ENCODE data around the gene PTPN14.

Gene PTPN14

DNA sequence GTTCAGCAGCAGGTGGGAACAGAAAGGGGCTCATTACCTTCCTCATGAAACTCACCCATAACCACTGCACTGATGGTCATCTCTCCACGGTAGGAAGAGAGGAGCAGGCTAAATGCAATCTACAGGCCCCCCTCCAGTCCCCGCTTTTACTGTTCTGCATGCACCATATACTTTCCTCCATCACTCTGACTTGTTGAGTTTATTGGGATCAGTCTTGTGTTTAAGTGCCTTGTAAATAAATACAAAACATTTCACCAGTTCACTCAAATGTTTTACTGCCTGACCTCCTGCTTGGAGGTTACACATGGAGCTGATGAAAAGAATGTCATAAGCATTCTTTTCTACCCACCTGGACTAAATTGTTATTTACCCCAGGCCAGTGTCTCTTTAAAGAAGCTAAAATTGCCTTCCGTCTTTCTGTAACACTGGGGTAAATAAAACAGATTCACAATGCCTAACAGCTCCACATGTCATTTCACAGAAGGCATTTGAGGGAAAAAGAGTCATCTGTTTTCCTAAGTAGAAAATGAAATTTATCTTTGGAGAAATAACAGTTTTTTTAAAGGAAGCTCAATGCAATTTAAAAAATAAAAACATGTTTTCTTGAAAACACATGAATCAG is 30.7 kb downstream of the PTPN14 start (continued):
- TF ChIP-seq, protein P1, sequence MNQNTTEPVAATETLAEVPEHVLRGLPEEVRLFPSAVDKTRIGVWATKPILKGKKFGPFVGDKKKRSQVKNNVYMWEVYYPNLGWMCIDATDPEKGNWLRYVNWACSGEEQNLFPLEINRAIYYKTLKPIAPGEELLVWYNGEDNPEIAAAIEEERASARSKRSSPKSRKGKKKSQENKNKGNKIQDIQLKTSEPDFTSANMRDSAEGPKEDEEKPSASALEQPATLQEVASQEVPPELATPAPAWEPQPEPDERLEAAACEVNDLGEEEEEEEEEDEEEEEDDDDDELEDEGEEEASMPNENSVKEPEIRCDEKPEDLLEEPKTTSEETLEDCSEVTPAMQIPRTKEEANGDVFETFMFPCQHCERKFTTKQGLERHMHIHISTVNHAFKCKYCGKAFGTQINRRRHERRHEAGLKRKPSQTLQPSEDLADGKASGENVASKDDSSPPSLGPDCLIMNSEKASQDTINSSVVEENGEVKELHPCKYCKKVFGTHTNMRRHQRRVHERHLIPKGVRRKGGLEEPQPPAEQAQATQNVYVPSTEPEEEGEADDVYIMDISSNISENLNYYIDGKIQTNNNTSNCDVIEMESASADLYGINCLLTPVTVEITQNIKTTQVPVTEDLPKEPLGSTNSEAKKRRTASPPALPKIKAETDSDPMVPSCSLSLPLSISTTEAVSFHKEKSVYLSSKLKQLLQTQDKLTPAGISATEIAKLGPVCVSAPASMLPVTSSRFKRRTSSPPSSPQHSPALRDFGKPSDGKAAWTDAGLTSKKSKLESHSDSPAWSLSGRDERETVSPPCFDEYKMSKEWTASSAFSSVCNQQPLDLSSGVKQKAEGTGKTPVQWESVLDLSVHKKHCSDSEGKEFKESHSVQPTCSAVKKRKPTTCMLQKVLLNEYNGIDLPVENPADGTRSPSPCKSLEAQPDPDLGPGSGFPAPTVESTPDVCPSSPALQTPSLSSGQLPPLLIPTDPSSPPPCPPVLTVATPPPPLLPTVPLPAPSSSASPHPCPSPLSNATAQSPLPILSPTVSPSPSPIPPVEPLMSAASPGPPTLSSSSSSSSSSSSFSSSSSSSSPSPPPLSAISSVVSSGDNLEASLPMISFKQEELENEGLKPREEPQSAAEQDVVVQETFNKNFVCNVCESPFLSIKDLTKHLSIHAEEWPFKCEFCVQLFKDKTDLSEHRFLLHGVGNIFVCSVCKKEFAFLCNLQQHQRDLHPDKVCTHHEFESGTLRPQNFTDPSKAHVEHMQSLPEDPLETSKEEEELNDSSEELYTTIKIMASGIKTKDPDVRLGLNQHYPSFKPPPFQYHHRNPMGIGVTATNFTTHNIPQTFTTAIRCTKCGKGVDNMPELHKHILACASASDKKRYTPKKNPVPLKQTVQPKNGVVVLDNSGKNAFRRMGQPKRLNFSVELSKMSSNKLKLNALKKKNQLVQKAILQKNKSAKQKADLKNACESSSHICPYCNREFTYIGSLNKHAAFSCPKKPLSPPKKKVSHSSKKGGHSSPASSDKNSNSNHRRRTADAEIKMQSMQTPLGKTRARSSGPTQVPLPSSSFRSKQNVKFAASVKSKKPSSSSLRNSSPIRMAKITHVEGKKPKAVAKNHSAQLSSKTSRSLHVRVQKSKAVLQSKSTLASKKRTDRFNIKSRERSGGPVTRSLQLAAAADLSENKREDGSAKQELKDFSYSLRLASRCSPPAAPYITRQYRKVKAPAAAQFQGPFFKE (tag by site-specific recombination; IDR thresholded peaks at IDR 0.05; ENCODE audit: borderline replicate concordance) = no peak
- peak; percentile 97 for TF ChIP-seq IKZF3 (tag by site-specific recombination; IDR thresholded peaks at IDR 0.05)
- no peak for TF ChIP-seq ZNF184 (tag by site-specific recombination; IDR thresholded peaks at IDR 0.05)
- peak; percentile 82 for TF ChIP-seq ZNF596 (tag by site-specific recombination; IDR thresholded peaks at IDR 0.05)
- no peak for TF ChIP-seq ZNF426 (tag by site-specific recombination; IDR thresholded peaks at IDR 0.05)
- TF ChIP-seq, protein P2, sequence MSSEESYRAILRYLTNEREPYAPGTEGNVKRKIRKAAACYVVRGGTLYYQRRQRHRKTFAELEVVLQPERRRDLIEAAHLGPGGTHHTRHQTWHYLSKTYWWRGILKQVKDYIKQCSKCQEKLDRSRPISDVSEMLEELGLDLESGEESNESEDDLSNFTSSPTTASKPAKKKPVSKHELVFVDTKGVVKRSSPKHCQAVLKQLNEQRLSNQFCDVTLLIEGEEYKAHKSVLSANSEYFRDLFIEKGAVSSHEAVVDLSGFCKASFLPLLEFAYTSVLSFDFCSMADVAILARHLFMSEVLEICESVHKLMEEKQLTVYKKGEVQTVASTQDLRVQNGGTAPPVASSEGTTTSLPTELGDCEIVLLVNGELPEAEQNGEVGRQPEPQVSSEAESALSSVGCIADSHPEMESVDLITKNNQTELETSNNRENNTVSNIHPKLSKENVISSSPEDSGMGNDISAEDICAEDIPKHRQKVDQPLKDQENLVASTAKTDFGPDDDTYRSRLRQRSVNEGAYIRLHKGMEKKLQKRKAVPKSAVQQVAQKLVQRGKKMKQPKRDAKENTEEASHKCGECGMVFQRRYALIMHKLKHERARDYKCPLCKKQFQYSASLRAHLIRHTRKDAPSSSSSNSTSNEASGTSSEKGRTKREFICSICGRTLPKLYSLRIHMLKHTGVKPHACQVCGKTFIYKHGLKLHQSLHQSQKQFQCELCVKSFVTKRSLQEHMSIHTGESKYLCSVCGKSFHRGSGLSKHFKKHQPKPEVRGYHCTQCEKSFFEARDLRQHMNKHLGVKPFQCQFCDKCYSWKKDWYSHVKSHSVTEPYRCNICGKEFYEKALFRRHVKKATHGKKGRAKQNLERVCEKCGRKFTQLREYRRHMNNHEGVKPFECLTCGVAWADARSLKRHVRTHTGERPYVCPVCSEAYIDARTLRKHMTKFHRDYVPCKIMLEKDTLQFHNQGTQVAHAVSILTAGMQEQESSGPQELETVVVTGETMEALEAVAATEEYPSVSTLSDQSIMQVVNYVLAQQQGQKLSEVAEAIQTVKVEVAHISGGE (tag by site-specific recombination; conservative IDR thresholded peaks at IDR 0.05; ENCODE audit: low read depth) = no peak

DNA sequence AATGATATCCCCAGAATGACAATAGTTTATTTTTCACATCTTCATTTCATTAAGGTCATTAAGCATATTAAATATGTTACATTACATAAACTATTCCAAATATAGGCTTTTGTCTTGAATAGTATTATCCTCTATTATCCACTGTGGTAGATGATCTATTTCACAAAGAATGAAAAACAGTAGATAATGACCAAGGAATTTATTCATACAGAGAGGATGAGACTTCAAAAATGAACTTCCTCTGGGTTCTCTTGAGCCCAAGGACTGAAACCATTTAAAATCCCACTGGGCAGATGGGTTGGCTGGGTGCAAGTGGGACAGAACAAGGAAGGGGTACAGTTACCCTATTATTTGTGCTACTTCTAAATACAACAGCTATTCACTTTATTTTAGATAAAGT is 33.0 kb downstream of the PTPN14 start:
- peaks cover 46% of the 10 kb centered on the region for H3K4me1 ChIP-seq (ENCODE audit: control insufficient read depth, insufficient read depth, low read length)
- ChIA-PET CTCF (interaction anchor here (1.2 kb wide), 1 partner anchor 67 kb away, joined by 4 read pairs; no protein-coding TSS in a partner anchor), POLR2A (no interaction called here)
- no peaks in the 10 kb centered on the region for H3K9me3 ChIP-seq (ENCODE audit: control insufficient read depth, insufficient read depth, low read depth, low read length)
- TF ChIP-seq SALL2 (tag by site-specific recombination; IDR thresholded peaks at IDR 0.05; ENCODE audit: borderline replicate concordance) = no peak
- H3K36me3 ChIP-seq (ENCODE audit: control insufficient read depth in 2 of 2, insufficient read depth in 1 of 2, low read length in 2 of 2) = no peaks in the 10 kb centered on the region
- H3K4me3 ChIP-seq (ENCODE audit: low read depth, low read length) = no peak overlapping the region
- H3K27ac ChIP-seq (ENCODE audit: extremely low read depth, low read depth, low read length) = no peak overlapping the region

DNA sequence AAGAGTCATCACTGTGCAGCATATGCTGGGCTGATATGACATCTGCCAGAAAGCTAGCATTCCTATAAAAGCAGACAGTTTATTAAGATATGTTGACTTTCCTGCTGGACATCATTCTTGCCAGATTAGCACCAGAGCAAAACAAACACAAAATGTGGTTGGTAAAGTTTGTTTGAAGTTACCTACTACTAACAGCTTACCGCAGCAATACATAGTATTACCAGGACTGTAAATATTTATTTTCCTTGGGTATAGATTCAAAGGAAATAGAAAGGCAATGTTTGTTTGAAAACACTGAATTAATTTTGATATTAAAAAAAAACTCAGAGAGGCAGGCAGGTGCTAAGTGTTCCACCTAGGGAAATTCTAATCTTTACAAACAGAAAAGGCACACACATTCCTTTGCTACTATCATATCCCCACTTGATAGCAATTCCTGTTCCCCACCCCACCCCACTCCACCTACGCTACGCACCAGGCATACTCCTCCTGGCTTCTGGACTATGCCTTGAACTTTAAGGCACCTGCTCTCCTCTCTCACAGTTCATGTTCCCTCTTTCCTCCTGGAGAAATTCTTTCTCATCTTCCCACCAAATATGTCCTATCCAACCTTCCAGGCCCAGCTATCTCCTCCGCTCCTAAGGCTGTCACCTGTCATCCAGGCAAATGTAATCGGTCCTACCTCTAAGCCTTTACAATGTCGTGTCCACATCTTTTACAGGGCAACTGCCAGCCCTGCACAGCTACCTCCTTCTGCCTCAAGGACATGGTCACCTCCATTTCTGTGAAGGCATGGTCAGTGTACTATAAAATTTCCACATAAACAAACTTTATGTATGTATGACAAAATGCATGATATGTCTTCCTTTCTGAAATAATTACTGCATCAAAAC is 34.7 kb downstream of the PTPN14 start:
- no peaks in the 10 kb centered on the region for H3K36me3 ChIP-seq (ENCODE audit: control insufficient read depth in 2 of 2, insufficient read depth in 1 of 2, low read length in 2 of 2)
- peaks cover 42% of the 10 kb centered on the region for H3K4me1 ChIP-seq (ENCODE audit: control insufficient read depth, insufficient read depth, low read length)
- H3K27ac ChIP-seq (ENCODE audit: extremely low read depth, low read depth, low read length) = no peak overlapping the region
- H3K4me3 ChIP-seq (ENCODE audit: low read depth, low read length) = no peak overlapping the region
- POLR2A ChIA-PET = interaction anchor here (1.2 kb wide), 1 partner anchor 33 kb away, joined by 3 read pairs; no protein-coding TSS in a partner anchor
- no peaks in the 10 kb centered on the region for H3K9me3 ChIP-seq (ENCODE audit: control insufficient read depth, insufficient read depth, low read depth, low read length)
- CTCF ChIA-PET = interaction anchor here (0.6 to 1.2 kb wide), 5 partner anchors 25 to 905 kb away, joined by 3 to 4 read pairs (median 3); no protein-coding TSS in a partner anchor
- TF ChIP-seq OSR2 (tag by site-specific recombination; IDR thresholded peaks at IDR 0.05) = 0 out of 2 replicates have a peak, but pooled peaks have one; percentile 13
- no peak for TF ChIP-seq KLF8 (tag by site-specific recombination; IDR thresholded peaks at IDR 0.05)
- TF ChIP-seq MEIS1 (CRISPR knock-in tag; IDR thresholded peaks at IDR 0.05; ENCODE audit: borderline replicate concordance) = no peak
- TF ChIP-seq ZNF114 (tag by site-specific recombination; IDR thresholded peaks at IDR 0.05) = no peak
- TF ChIP-seq SP2 (tag by site-specific recombination; IDR thresholded peaks at IDR 0.05) = no peak
- no peak for TF ChIP-seq ZFP37 (tag by site-specific recombination; IDR thresholded peaks at IDR 0.05)
- TF ChIP-seq SP3 (tag by site-specific recombination; IDR thresholded peaks at IDR 0.05) = no peak
- TF ChIP-seq HOXD13 (CRISPR knock-in tag; IDR thresholded peaks at IDR 0.05; ENCODE audit: borderline replicate concordance) = no peak
- TF ChIP-seq ZNF555 (tag by site-specific recombination; conservative IDR thresholded peaks at IDR 0.05) = no peak
- TF ChIP-seq ZNF404 (tag by site-specific recombination; IDR thresholded peaks at IDR 0.05) = no peak
- TF ChIP-seq ZNF76 (tag by site-specific recombination; IDR thresholded peaks at IDR 0.05; ENCODE audit: borderline replicate concordance, low read depth) = no peak
- TF ChIP-seq, protein P3, sequence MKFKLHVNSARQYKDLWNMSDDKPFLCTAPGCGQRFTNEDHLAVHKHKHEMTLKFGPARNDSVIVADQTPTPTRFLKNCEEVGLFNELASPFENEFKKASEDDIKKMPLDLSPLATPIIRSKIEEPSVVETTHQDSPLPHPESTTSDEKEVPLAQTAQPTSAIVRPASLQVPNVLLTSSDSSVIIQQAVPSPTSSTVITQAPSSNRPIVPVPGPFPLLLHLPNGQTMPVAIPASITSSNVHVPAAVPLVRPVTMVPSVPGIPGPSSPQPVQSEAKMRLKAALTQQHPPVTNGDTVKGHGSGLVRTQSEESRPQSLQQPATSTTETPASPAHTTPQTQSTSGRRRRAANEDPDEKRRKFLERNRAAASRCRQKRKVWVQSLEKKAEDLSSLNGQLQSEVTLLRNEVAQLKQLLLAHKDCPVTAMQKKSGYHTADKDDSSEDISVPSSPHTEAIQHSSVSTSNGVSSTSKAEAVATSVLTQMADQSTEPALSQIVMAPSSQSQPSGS (tag by site-specific recombination; IDR thresholded peaks at IDR 0.05; ENCODE audit: low read depth) = peak; percentile 48; the same call in 1 of the 2 replicates
- no peak for TF ChIP-seq RBAK (tag by site-specific recombination; IDR thresholded peaks at IDR 0.05)

All from HEK293 (cell line).